ENCODE data around the gene RUNX1. TPM values are rescaled to one million over a fixed set of nuclear protein-coding genes. Genes with fewer than 3 reads are reported as not detected.

The RUNX1 gene
- total and polyA plus RNA-seq, 2 of the 13 experiments (the other 11 are each of a cell fraction or from before 2014, with no cell fraction given), result 5.4 to 6.4 TPM

DNA sequence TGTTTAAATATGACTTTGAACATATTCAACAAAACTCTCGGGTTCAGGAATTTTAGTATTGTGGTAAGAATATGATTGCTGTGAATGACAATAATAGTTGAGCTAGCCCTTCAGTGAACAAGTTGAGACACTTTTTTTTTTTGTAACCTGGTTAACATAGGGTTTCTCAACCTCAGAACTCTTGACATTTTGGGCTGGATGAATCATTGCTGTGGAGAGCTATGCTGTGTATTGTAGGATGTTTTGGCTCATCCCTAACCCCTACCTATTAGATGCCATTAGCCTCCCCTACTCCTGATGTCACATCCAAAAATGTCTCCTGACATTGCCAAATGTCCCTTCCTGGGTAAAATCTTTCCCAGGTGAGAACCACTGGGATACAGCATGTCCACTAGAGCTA is 113.7 kb downstream of the RUNX1 start:
- H3K9me3 ChIP-seq (ENCODE audit: low read length), result no peaks in the 10 kb centered on the region
- H3K79me2 ChIP-seq (ENCODE audit: insufficient read depth, low read length), result no peaks in the 10 kb centered on the region
- no peak overlapping the region for H3K4me2 ChIP-seq (ENCODE audit: low read depth, low read length)
- intact Hi-C loops (cut with micrococcal nuclease; ENCODE audit: unreplicated experiment), result no loop called here
- no peaks in the 10 kb centered on the region for H3K27me3 ChIP-seq (ENCODE audit: control insufficient read depth in 1 of 2, insufficient read depth in 2 of 2, low read length in 2 of 2)
- no peak overlapping the region for H3K4me3 ChIP-seq (replicated peaks in 1 of 3; ENCODE audit: insufficient read depth in 1 of 3, low read depth in 2 of 3, low read length in 3 of 3)
- peaks cover 32% of the 10 kb centered on the region for H3K4me1 ChIP-seq (ENCODE audit: insufficient read depth, low read length)
- DNase-seq (ENCODE audit: low spot score) (no peak), ATAC-seq (no peak), FAIRE-seq (no peak)
- no peak overlapping the region for H3K27ac ChIP-seq (ENCODE audit: extremely low read length, insufficient read depth, low read length)
- H3K9ac ChIP-seq (ENCODE audit: insufficient read depth, low read depth, low read length), result no peak overlapping the region
- in situ Hi-C loops (cut with HindIII; ENCODE audit: extremely low pct_ligation_motif_present, low pct_unique_long_range_greater_than_20kb), result no loop called here
- H2AFZ ChIP-seq (ENCODE audit: low read length), result no peak overlapping the region
- BruUV-seq (replicated peaks), result no TSS peak
- WGBS (ENCODE audit: low lambda C conversion rate), result 88% methylated on average over 1 of the region's 1 CpG
- no peaks in the 10 kb centered on the region for H3K36me3 ChIP-seq (replicated peaks in 1 of 2; ENCODE audit: control insufficient read depth in 1 of 2, insufficient read depth in 2 of 2, low read length in 2 of 2)
- no peaks in the 10 kb centered on the region for H4K20me1 ChIP-seq (ENCODE audit: insufficient read depth, low read length)
- TF ChIP-seq ZNF501 (CRISPR knock-in tag; IDR thresholded peaks at IDR 0.05) (no peak), POLR2AphosphoS2 (IDR thresholded peaks at IDR 0.05; ENCODE audit: low read depth, low read length) (no peak), ZNF460 (CRISPR knock-in tag; IDR thresholded peaks at IDR 0.05; ENCODE audit: borderline replicate concordance) (no peak), JUN (CRISPR knock-in tag; IDR thresholded peaks at IDR 0.05) (no peak), ZNF737 (CRISPR knock-in tag; IDR thresholded peaks at IDR 0.05; ENCODE audit: borderline replicate concordance) (no peak), ZNF724P (CRISPR knock-in tag; IDR thresholded peaks at IDR 0.05; ENCODE audit: borderline replicate concordance) (no peak), MIER2 (CRISPR knock-in tag; IDR thresholded peaks at IDR 0.05) (no peak)
- TF ChIP-seq, protein P1, sequence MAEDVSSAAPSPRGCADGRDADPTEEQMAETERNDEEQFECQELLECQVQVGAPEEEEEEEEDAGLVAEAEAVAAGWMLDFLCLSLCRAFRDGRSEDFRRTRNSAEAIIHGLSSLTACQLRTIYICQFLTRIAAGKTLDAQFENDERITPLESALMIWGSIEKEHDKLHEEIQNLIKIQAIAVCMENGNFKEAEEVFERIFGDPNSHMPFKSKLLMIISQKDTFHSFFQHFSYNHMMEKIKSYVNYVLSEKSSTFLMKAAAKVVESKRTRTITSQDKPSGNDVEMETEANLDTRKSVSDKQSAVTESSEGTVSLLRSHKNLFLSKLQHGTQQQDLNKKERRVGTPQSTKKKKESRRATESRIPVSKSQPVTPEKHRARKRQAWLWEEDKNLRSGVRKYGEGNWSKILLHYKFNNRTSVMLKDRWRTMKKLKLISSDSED (CRISPR knock-in tag; IDR thresholded peaks at IDR 0.05), result no peak
- TF ChIP-seq, protein P2, sequence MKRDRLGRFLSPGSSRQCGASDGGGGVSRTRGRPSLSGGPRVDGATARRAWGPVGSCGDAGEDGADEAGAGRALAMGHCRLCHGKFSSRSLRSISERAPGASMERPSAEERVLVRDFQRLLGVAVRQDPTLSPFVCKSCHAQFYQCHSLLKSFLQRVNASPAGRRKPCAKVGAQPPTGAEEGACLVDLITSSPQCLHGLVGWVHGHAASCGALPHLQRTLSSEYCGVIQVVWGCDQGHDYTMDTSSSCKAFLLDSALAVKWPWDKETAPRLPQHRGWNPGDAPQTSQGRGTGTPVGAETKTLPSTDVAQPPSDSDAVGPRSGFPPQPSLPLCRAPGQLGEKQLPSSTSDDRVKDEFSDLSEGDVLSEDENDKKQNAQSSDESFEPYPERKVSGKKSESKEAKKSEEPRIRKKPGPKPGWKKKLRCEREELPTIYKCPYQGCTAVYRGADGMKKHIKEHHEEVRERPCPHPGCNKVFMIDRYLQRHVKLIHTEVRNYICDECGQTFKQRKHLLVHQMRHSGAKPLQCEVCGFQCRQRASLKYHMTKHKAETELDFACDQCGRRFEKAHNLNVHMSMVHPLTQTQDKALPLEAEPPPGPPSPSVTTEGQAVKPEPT (CRISPR knock-in tag; IDR thresholded peaks at IDR 0.05; ENCODE audit: low read depth), result no peak
- TF ChIP-seq, protein P3, sequence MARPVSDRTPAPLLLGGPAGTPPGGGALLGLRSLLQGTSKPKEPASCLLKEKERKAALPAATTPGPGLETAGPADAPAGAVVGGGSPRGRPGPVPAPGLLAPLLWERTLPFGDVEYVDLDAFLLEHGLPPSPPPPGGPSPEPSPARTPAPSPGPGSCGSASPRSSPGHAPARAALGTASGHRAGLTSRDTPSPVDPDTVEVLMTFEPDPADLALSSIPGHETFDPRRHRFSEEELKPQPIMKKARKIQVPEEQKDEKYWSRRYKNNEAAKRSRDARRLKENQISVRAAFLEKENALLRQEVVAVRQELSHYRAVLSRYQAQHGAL (CRISPR knock-in tag; IDR thresholded peaks at IDR 0.05; ENCODE audit: not compliant biosample characterization), result no peak
- TF ChIP-seq, protein P4, sequence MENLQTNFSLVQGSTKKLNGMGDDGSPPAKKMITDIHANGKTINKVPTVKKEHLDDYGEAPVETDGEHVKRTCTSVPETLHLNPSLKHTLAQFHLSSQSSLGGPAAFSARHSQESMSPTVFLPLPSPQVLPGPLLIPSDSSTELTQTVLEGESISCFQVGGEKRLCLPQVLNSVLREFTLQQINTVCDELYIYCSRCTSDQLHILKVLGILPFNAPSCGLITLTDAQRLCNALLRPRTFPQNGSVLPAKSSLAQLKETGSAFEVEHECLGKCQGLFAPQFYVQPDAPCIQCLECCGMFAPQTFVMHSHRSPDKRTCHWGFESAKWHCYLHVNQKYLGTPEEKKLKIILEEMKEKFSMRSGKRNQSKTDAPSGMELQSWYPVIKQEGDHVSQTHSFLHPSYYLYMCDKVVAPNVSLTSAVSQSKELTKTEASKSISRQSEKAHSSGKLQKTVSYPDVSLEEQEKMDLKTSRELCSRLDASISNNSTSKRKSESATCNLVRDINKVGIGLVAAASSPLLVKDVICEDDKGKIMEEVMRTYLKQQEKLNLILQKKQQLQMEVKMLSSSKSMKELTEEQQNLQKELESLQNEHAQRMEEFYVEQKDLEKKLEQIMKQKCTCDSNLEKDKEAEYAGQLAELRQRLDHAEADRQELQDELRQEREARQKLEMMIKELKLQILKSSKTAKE (CRISPR knock-in tag; IDR thresholded peaks at IDR 0.05; ENCODE audit: borderline replicate concordance), result no peak
- POLR2A ChIA-PET, result no interaction called here
- CTCF ChIA-PET (ENCODE audit: low intra/inter-chr PET ratio, low total read pairs), result no interaction called here

Measured in HepG2 (cell line).